Body of pancreas (tissue), 4 donors: ENCODE data around the gene AGAP1.

Experiments
- POLR2A ChIP-seq, 3 donors: fragments of 450-650 bp; IDR thresholded peaks; one replicate each; pipeline ENCODE4 v1.6.1; 2016; ENCODE audit warnings: antibody characterized with exemption in 3 of 3, mild to moderate bottlenecking in 2 of 3
- TF ChIP-seq, protein P1 (sequence below), 7 experiments: fragments of 450-650 bp in 4 of 7; fragments of 200-600 bp in 3 of 7; sonication (generic) in 3 of 7; IDR thresholded peaks; one replicate each; pipeline ENCODE4 v1.5.1; 2016 to 2019; ENCODE audit warnings: antibody characterized with exemption in 7 of 7

DNA sequence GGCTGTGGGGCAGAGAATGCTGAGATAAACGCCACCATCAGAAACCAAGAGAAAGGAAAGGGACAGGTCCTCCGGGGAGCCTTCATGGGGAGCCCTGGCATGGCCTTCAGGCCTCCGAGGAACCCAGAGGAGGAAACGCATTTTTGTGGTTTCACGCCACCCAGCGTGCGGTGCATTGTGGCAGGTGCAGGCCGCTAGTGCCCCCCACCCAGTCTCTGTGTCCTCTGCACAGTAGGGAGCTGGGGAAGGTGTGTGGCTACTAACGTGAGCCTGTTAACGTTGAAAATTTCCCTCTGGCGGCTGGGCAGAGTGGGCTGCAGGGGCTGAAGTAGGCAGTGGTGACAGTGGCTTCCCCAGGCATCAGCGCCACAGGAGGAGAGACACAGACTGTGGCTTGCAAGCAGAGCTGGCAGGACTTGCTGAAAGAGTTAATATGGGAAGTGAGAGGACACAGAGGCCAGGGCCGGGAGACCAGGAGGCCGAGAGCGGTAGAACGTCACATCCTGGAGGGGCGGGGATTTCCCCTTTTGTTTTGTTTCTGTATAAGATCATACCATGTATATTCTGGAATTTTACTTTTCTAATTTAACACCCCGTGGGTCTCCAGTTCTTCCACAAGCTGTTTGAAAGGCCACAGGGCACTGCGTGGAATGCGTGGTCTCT, 507.5 kb downstream of the AGAP1 start:
- TF ChIP-seq, protein P1, sequence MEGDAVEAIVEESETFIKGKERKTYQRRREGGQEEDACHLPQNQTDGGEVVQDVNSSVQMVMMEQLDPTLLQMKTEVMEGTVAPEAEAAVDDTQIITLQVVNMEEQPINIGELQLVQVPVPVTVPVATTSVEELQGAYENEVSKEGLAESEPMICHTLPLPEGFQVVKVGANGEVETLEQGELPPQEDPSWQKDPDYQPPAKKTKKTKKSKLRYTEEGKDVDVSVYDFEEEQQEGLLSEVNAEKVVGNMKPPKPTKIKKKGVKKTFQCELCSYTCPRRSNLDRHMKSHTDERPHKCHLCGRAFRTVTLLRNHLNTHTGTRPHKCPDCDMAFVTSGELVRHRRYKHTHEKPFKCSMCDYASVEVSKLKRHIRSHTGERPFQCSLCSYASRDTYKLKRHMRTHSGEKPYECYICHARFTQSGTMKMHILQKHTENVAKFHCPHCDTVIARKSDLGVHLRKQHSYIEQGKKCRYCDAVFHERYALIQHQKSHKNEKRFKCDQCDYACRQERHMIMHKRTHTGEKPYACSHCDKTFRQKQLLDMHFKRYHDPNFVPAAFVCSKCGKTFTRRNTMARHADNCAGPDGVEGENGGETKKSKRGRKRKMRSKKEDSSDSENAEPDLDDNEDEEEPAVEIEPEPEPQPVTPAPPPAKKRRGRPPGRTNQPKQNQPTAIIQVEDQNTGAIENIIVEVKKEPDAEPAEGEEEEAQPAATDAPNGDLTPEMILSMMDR (IDR thresholded peaks at IDR 0.05) = no peak
- no peak for TF ChIP-seq POLR2A (IDR thresholded peaks at IDR 0.05)
